ENCODE data around the gene KISS1.

Gene KISS1

DNA sequence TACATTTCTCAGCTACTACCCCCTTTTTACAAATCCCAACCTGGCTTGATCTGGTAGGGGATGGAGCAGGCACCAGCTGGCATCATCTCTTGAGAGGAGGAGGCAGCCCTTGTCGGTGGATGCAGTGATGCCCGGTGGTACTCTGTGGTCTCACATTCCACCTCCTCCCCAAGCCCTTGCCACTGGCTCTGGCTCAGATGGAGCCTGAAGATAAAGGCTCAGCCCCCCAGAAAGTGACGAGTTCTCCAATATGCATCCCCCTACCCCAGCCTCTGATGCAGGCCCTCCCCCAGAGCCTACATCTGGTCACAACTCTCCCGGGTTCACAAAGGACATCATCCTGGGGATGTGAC, 21.3 kb upstream of the KISS1 start:
- no peak for DNase-seq (ENCODE audit: low spot score)

GRCh38 chr1:204216880-204217647, 20.8 kb upstream of the KISS1 start:
- DNase-seq (ENCODE audit: low spot score) = no peak

GRCh38 chr1:204216236-204216635, 19.9 kb upstream of the KISS1 start:
- DNase-seq (ENCODE audit: low spot score) = no peak

- DNase-seq (ENCODE audit: low spot score) = peak; percentile 37
These were observed 17.7 kb upstream of the KISS1 start, which contains the start of gene GOLT1A for GRCh38 chr1:204213668-204214662. Gene GOLT1A, minus strand, starts transcription at chr1:204213988. Its CDS starts 82 bp downstream, at chr1:204213906.

- DNase-seq (ENCODE audit: low spot score) = no peak
These were observed 16.4 kb upstream of the KISS1 start for GRCh38 chr1:204212715-204213114.

GRCh38 chr1:204211046-204211445, 14.8 kb upstream of the KISS1 start:
- no peak for DNase-seq (ENCODE audit: low spot score)

- DNase-seq (ENCODE audit: low spot score) = peak; percentile 57
These were observed 10.9 kb upstream of the KISS1 start for GRCh38 chr1:204207136-204207616.

- DNase-seq (ENCODE audit: low spot score) = no peak
These were observed 9.8 kb upstream of the KISS1 start for GRCh38 chr1:204206121-204206520.

GRCh38 chr1:204205486-204205885, 9.2 kb upstream of the KISS1 start:
- DNase-seq (ENCODE audit: low spot score) = no peak

DNA sequence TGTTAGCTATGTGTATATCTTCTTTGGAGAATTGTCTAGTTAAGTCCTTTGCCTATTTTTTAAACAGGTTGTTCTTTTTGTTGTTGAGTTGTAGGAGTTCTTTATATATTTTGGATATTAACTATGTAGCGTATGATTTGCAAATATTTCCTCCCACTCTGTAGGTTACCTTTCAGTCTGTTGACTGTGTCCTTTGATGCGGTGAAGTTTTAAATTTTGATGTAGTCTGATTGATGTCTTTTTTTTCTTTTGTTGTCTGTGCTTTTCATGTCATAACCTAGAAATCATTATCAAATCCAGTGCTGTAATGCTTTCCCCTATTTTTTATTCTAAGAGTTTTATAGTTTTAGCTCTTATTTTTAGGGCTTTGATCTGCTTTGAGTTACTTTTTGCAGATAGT, 8.7 kb upstream of the KISS1 start:
- no peak for DNase-seq (ENCODE audit: low spot score)

DNA sequence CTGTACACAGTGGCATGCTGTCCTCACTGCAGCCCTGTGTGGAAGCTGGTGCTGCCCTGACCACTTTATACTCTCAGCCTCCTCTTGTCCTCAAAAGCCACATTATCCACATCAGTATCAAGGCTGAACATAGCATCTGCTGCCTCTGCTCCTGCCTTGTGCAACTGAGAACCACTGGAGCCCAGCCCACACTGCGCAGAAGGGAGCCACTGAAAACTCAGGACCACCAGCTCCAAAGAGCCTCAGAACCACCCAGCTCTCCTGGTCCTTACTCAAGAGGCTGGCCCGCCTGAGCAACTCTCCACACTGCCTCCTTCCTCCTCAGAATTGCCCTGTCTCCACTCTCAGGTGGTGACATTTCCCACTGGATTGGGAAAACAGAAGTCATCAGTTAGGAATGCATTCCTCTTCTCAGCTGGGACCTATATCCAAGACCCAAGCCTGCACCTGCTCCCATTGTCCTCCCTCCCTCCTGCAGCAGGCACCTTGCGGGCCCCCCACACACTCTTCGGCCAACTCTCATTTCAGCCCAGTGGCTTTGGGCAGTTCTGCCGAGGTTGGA, 7.0 kb upstream of the KISS1 start:
- DNase-seq (ENCODE audit: low spot score) = no peak

DNA sequence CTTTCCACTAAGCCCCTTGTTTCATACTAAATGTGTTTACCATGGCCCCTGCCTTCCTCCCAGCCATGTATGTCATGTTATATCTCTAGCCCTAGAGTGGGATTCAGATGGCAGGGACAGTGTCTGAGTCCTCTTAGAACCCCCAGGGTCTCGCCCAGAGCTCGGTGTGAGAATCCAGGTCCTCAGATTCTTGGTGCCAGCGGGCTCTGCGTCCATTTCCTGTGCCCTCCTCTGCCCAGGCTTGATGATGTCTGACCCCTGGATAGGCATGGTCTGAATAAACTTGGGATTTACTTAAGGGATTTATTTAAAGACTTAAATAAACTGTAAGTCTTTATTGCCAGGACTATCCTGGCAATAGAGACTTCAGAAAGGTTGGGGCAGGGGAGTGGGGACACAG, 6.2 kb upstream of the KISS1 start:
- no peak for DNase-seq (ENCODE audit: low spot score)

GRCh38 chr1:204201348-204202040, 5.2 kb upstream of the KISS1 start:
- DNase-seq (ENCODE audit: low spot score) = no peak

GRCh38 chr1:204199579-204199978, 3.3 kb upstream of the KISS1 start:
- DNase-seq (ENCODE audit: low spot score) = no peak

DNA sequence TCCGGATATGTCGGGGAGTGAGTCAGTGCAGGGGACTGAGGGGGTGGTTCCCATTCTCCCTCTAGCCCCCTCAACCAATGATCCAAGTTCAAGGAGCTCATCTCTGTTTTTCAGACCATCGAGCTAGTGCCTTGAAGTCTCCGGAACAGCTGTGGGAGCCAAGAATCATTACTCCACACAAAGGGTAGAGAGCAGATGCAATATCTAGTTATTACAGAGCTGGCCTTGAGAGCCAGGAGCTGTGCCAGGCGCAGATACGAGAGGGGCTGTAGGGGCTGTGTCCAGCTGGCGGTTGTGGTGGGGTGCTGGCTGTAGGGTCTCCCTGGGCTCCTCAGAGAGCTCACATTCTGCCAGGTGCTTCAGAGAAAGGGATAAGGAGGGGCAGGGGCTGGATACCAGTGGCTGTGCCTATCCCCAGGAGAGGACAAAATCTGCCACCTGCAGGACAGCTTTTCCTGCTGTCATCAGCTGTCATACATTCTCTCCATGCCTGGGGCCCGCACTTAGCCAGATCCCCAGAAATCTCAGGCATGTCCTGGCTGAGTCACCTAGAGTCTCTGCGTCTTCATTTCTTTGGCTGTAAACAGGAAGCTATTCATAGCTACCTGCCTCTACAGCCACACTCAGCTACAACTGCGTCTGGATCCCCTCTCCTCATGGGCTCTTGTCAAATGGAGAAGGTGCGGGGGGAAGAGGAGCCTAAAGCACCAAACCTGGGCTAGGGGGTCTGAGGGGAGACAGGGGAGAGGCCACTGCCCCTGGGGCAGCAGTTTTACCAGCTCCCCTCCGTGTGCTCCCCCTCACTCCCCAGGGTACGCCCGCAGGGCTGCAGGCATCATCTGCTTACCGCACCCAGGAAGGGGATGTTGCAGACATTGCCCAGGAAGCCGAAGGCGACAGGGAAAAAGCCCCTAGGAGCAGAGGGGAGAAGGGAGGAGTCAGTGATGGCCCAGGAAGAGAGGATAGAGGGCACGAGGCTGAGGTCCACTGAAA, 2.4 kb upstream of the KISS1 start:
- no peak for DNase-seq (ENCODE audit: low spot score)

GRCh38 chr1:204197068-204197467, 777 bp upstream of the KISS1 start:
- no peak for DNase-seq (ENCODE audit: low spot score)

GRCh38 chr1:204194771-204195170, 1.5 kb downstream of the KISS1 start:
- DNase-seq (ENCODE audit: low spot score) = no peak

- no peak for DNase-seq (ENCODE audit: low spot score)
These were observed 2.2 kb downstream of the KISS1 start for GRCh38 chr1:204194080-204194479.

- no peak for DNase-seq (ENCODE audit: low spot score)
These were observed 3.5 kb downstream of the KISS1 start for GRCh38 chr1:204192589-204193352.

DNA sequence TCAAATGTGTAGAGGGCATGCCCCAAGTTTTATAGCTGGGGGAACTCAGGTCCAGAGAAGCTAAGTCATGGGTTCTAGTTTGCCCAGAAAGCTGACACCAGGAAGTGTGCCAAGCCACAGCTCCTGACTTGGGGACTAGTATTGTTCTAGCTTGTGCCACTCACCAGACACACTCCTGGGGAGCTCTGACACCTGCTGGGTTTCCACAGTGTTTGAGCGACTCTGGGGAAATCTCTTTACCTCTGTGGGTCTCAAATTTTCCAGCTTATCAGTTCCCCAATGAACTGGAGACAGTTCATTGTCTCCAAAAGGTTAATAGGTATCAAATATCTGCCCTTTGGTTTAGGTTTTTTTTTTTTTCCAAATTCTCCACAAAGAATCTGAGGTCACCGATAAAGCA, 4.2 kb downstream of the KISS1 start:
- no peak for DNase-seq (ENCODE audit: low spot score)

Measured in CD4-positive, alpha-beta T cell treated with Interleukin-6 at 100 ng/mL for 8 hours (primary cell).